ENCODE results near the gene FHL1.

Gene FHL1

GRCh38 chrX:136202889-136203288 is 55.6 kb downstream of the FHL1 start:
- H3K4me1 ChIP-seq (ENCODE audit: low read length) = no peaks in the 10 kb centered on the region
- H3K36me3 ChIP-seq (replicated peaks; ENCODE audit: low read depth, low read length) = no peaks in the 10 kb centered on the region
- H3K27ac ChIP-seq (ENCODE audit: low read length) = no peak overlapping the region
- no peaks in the 10 kb centered on the region for H3K9me3 ChIP-seq (ENCODE audit: insufficient read depth, low read length)
- TF ChIP-seq, protein P1, sequence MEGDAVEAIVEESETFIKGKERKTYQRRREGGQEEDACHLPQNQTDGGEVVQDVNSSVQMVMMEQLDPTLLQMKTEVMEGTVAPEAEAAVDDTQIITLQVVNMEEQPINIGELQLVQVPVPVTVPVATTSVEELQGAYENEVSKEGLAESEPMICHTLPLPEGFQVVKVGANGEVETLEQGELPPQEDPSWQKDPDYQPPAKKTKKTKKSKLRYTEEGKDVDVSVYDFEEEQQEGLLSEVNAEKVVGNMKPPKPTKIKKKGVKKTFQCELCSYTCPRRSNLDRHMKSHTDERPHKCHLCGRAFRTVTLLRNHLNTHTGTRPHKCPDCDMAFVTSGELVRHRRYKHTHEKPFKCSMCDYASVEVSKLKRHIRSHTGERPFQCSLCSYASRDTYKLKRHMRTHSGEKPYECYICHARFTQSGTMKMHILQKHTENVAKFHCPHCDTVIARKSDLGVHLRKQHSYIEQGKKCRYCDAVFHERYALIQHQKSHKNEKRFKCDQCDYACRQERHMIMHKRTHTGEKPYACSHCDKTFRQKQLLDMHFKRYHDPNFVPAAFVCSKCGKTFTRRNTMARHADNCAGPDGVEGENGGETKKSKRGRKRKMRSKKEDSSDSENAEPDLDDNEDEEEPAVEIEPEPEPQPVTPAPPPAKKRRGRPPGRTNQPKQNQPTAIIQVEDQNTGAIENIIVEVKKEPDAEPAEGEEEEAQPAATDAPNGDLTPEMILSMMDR (IDR thresholded peaks at IDR 0.05; ENCODE audit: low read depth, low read length) = no peak
- no peak for TF ChIP-seq EZH2phosphoT487 (IDR thresholded peaks at IDR 0.05; ENCODE audit: low read depth)
- H4K20me1 ChIP-seq (ENCODE audit: insufficient read depth, low read length) = no peaks in the 10 kb centered on the region
- no peak overlapping the region for H2AFZ ChIP-seq (ENCODE audit: low read depth, low read length)
- no peaks in the 10 kb centered on the region for H3K27me3 ChIP-seq (ENCODE audit: low read depth, low read length)
- no peak overlapping the region for H3K4me2 ChIP-seq (ENCODE audit: low read length)
- no peaks in the 10 kb centered on the region for H3K79me2 ChIP-seq (ENCODE audit: low read length)
- H3K4me3 ChIP-seq (ENCODE audit: low read length) = no peak overlapping the region
- no peak overlapping the region for H3K9ac ChIP-seq (ENCODE audit: low read length)

DNA sequence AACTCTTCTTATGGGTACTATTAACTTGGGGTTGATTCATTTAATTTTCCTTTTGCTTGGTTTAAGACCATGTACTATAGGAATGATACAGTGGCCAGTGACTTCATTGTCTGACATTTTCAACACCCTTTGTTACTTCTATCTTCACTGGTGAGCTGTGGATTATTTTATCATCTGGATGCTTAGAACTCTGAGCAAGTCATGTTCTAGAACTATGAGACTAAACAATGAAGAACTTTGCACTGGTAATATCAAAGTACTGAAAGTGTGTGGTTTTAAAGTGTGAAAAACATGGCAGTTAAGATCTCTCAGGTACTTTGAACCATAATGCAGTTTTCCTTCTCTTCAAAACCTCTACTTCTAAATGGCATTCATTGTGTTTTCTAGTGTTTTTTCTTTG is 56.1 kb downstream of the FHL1 start:
- no peak overlapping the region for H2AFZ ChIP-seq (ENCODE audit: low read depth, low read length)
- no peak overlapping the region for H3K27ac ChIP-seq (ENCODE audit: low read length)
- H3K27me3 ChIP-seq (ENCODE audit: low read depth, low read length) = no peaks in the 10 kb centered on the region
- no peak overlapping the region for H3K4me3 ChIP-seq (ENCODE audit: low read length)
- TF ChIP-seq EZH2phosphoT487 (IDR thresholded peaks at IDR 0.05; ENCODE audit: low read depth) = no peak
- TF ChIP-seq, protein P1 (IDR thresholded peaks at IDR 0.05; ENCODE audit: low read depth, low read length) = no peak
- no peaks in the 10 kb centered on the region for H3K36me3 ChIP-seq (replicated peaks; ENCODE audit: low read depth, low read length)
- no peaks in the 10 kb centered on the region for H3K4me1 ChIP-seq (ENCODE audit: low read length)
- no peak overlapping the region for H3K4me2 ChIP-seq (ENCODE audit: low read length)
- no peaks in the 10 kb centered on the region for H3K79me2 ChIP-seq (ENCODE audit: low read length)
- no peak overlapping the region for H3K9ac ChIP-seq (ENCODE audit: low read length)
- no peaks in the 10 kb centered on the region for H4K20me1 ChIP-seq (ENCODE audit: insufficient read depth, low read length)
- H3K9me3 ChIP-seq (ENCODE audit: insufficient read depth, low read length) = no peaks in the 10 kb centered on the region

GRCh38 chrX:136203951-136204350 is 56.6 kb downstream of the FHL1 start:
- H3K4me2 ChIP-seq (ENCODE audit: low read length) = no peak overlapping the region
- no peaks in the 10 kb centered on the region for H3K36me3 ChIP-seq (replicated peaks; ENCODE audit: low read depth, low read length)
- no peaks in the 10 kb centered on the region for H4K20me1 ChIP-seq (ENCODE audit: insufficient read depth, low read length)
- H3K9me3 ChIP-seq (ENCODE audit: insufficient read depth, low read length) = no peaks in the 10 kb centered on the region
- H3K9ac ChIP-seq (ENCODE audit: low read length) = no peak overlapping the region
- TF ChIP-seq, protein P1 (IDR thresholded peaks at IDR 0.05; ENCODE audit: low read depth, low read length) = no peak
- TF ChIP-seq EZH2phosphoT487 (IDR thresholded peaks at IDR 0.05; ENCODE audit: low read depth) = no peak
- no peak overlapping the region for H3K4me3 ChIP-seq (ENCODE audit: low read length)
- H3K79me2 ChIP-seq (ENCODE audit: low read length) = no peaks in the 10 kb centered on the region
- no peak overlapping the region for H2AFZ ChIP-seq (ENCODE audit: low read depth, low read length)
- H3K27ac ChIP-seq (ENCODE audit: low read length) = no peak overlapping the region
- H3K27me3 ChIP-seq (ENCODE audit: low read depth, low read length) = no peaks in the 10 kb centered on the region
- H3K4me1 ChIP-seq (ENCODE audit: low read length) = no peaks in the 10 kb centered on the region

DNA sequence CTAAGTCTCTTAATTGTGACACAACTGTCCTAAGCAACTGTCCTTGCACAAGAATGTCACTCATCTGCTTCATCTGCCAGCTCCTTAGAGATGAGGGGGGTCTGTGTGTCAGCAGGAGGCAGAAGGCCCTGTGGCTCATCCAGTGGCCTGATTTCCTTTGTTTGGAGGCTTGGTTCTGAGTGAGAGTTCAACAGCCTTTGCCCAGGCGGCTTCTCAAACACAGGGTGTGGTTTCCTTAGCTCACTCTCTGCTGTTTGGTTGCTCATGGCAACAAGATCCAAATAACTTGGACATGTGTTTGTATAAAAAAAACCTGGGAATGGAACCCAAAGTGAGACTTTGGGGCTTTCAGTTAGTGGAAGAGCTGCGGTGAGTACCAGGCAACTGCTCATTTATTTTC is 57.2 kb downstream of the FHL1 start:
- H3K9me3 ChIP-seq (ENCODE audit: insufficient read depth, low read length) = no peaks in the 10 kb centered on the region
- H3K4me3 ChIP-seq (ENCODE audit: low read length) = no peak overlapping the region
- no peaks in the 10 kb centered on the region for H3K36me3 ChIP-seq (replicated peaks; ENCODE audit: low read depth, low read length)
- H4K20me1 ChIP-seq (ENCODE audit: insufficient read depth, low read length) = no peaks in the 10 kb centered on the region
- no peaks in the 10 kb centered on the region for H3K79me2 ChIP-seq (ENCODE audit: low read length)
- no peak overlapping the region for H3K9ac ChIP-seq (ENCODE audit: low read length)
- no peaks in the 10 kb centered on the region for H3K4me1 ChIP-seq (ENCODE audit: low read length)
- no peak overlapping the region for H2AFZ ChIP-seq (ENCODE audit: low read depth, low read length)
- no peak overlapping the region for H3K27ac ChIP-seq (ENCODE audit: low read length)
- no peaks in the 10 kb centered on the region for H3K27me3 ChIP-seq (ENCODE audit: low read depth, low read length)
- H3K4me2 ChIP-seq (ENCODE audit: low read length) = no peak overlapping the region
- TF ChIP-seq, protein P1 (IDR thresholded peaks at IDR 0.05; ENCODE audit: low read depth, low read length) = no peak
- TF ChIP-seq EZH2phosphoT487 (IDR thresholded peaks at IDR 0.05; ENCODE audit: low read depth) = no peak
